ENCODE measurements around the gene ANKMY1. TPM values are rescaled to one million over a fixed set of nuclear protein-coding genes. Genes with fewer than 3 reads are reported as not detected.

ANKMY1 gene
- total RNA-seq, 1 donor from 2014 or later: 5.6 TPM

DNA sequence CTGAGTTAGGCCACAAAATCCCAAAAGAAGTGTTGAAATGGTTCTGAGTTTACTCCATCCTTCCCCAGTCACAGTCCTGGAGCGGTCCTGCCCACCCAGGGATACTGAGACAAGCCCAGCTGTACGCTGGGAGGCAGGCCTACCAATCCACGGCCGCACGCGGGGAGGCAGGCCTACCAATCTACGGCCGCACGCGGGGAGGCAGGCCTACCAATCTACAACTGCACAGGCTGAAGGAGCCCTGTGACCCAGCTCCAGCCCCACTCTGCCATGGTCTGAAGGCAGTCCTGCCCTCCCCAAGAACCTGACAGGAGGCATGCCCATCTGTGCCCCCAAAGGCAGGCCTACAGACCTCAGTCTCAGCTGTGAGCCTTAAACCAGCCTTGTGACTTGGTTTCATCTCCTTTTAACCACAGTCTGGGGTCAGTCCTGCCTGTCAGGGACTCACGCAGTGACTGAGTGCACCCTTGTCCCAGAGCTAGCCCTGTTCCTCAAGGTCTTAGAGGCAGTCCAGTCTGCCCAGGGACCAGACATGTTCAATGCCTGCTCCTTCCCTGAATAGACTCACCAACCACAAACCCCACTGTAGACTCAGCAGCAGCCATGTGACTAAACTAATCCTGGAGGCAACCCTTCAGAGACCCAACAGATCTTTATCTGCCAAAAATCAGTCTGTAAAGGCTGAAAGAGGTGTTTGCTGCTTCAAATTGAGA lies 85.6 kb downstream of the ANKMY1 start:
- ATAC-seq (ENCODE audit: poor library complexity) (no peak), DNase-seq (no peak)
- intact Hi-C loops (cut with DNase I): no loop called here

- intact Hi-C loops (cut with DNase I): no loop called here
- no peak for DNase-seq
- no peak for ATAC-seq (ENCODE audit: poor library complexity)
These were observed 88.0 kb downstream of the ANKMY1 start for GRCh38 chr2:240469740-240470139.

- ATAC-seq (ENCODE audit: poor library complexity) (no peak), DNase-seq (no peak)
- intact Hi-C loops (cut with DNase I): no loop called here
These were observed 88.5 kb downstream of the ANKMY1 start for GRCh38 chr2:240469239-240469636.

GRCh38 chr2:240468303-240469238 lies 89.2 kb downstream of the ANKMY1 start:
- intact Hi-C loops (cut with DNase I): no loop called here
- DNase-seq: peak; percentile 33
- ATAC-seq (ENCODE audit: poor library complexity): peak; percentile 5

- intact Hi-C loops (cut with DNase I): no loop called here
- no peak for ATAC-seq (ENCODE audit: poor library complexity)
- peak; percentile 34 for DNase-seq
These were observed 90.0 kb downstream of the ANKMY1 start for GRCh38 chr2:240467659-240468302.

DNA sequence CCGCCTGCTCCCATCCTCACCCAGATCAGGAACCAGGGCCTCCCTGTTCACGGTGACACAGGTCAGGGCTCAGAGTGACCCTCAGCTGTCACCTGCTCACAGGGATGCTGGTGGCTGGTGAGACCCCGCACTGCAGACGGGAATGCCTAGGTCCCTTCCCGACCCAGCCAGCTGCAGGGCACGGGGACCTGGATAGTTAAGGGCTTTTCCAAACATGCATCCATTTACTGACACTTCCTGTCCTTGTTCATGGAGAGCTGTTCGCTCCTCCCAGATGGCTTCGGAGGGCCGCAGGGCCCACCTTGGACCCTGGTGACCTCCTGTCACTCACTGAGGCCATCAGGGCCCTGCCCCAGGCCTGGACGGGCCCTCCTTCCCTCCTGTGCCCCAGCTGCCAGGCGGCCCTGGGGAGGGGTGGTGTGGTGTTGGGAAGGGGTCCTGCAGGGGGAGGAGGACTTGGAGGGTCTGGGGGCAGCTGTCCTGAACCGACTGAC lies 90.6 kb downstream of the ANKMY1 start:
- intact Hi-C loops (cut with DNase I): no loop called here
- ATAC-seq (ENCODE audit: poor library complexity): no peak
- no peak for DNase-seq

DNA sequence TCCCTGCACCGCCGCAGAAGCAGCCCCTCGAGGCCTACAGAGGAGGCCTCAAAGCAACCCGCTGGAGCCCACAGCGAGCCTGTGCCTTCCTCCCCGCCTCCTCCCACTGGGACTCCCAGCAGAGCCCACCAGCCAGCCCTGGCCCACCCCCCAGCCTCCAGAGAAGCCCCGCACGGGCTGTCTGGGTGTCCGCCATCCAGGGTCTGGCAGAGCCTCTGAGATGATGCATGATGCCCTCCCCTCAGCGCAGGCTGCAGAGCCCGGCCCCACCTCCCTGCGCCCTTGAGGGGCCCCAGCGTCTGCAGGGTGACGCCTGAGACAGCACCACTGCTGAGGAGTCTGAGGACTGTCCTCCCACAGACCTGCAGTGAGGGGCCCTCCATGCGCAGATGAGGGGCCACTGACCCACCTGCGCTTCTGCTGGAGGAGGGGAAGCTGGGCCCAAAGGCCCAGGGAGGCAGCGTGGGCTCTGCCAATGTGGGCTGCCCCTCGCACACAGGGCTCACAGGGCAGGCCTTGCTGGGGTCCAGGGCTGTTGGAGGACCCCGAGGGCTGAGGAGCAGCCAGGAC lies 91.1 kb downstream of the ANKMY1 start:
- ATAC-seq (ENCODE audit: poor library complexity) (peak; percentile 3), DNase-seq (peak; percentile 34)
- intact Hi-C loops (cut with DNase I): no loop called here

DNA sequence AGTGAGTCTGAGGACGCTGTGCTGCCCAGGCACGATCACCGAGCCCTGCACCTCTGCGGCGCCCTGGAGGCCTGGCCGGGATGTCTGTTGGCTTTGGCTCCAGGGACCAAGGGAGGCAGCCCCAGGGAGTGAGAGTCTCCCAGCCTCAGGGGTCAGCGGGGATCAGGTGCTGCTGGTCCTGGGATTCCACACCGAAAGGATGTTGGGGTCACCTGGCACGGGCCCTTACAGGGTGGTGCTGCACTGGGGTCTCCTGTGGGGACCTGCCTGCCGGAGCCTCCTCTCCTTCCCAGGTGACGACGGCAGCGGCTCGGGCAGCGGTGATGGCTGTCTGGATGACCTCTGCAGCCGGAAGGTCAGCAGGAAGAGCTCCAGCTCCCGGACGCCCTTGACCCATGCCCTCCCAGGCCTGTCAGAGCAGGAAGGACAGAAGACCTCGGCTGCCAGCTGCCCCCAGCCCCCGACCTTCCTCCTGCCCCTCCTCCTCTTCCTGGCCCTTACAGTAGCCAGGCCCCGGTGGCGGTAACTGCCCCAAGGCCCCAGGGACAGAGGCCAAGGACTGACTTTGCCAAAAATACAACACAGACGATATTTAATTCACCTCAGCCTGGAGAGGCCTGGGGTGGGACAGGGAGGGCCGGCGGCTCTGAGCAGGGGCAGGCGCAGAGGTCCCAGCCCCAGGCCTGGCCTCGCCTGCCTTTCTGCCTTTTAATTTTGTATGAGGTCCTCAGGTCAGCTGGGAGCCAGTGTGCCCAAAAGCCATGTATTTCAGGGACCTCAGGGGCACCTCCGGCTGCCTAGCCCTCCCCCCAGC lies 91.8 kb downstream of the ANKMY1 start:
- intact Hi-C loops (cut with DNase I): no loop called here
- DNase-seq (peak; percentile 35), ATAC-seq (ENCODE audit: poor library complexity) (peak; percentile 45)

DNA sequence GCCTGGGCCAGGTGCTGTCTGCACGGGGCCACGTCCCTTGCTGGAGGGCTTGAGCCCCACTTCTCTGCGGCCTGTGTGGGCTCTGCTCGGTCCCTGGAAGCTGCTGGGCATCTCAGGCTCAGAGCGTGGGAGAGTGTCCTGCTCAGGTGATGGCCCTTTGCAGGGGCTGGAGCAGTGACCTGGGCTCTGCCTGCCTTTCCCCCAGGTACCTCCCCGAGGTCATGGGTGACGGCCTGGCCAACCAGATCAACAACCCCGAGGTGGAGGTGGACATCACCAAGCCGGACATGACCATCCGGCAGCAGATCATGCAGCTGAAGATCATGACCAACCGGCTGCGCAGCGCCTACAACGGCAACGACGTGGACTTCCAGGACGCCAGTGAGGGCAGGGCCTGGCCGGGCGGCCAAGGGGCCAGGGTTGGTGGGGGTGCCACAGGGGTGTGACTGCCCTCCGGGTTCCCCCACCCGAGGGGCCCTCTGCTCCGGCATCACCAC lies 92.5 kb downstream of the ANKMY1 start:
- ATAC-seq (ENCODE audit: poor library complexity) (no peak), DNase-seq (peak; percentile 28)
- intact Hi-C loops (cut with DNase I): no loop called here

GRCh38 chr2:240464514-240465241 lies 93.1 kb downstream of the ANKMY1 start:
- no peak for DNase-seq
- ATAC-seq (ENCODE audit: poor library complexity): no peak
- intact Hi-C loops (cut with DNase I): no loop called here

DNA sequence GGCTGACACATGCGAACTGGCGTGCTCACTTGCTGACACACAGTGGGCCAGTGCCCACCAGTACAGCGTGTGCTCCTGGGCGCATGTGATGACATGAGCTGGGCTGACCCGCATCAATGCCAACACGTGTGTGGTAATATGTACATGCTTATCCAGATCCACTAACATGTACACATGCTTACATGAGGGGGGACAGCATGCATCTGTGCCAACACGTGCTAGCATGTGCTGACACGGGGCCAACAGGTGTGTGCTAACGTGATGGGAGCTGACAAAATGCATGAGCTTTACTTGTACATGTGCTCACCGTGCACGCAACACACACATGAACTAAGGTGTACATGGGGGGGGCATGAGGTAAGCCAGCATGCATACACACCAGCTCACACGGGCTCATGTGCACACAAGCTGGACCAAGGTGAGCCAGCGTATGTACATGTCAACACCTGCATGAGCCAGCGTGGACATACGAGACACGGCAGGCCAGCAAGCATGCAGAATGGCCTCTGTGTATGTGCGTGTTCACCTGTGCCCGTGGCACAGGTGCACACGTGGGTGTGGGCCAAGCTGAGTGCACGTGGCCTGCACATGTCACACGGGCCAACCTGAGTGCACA lies 93.8 kb downstream of the ANKMY1 start:
- DNase-seq (peak; percentile 32), ATAC-seq (ENCODE audit: poor library complexity) (no peak)
- intact Hi-C loops (cut with DNase I): no loop called here

DNA sequence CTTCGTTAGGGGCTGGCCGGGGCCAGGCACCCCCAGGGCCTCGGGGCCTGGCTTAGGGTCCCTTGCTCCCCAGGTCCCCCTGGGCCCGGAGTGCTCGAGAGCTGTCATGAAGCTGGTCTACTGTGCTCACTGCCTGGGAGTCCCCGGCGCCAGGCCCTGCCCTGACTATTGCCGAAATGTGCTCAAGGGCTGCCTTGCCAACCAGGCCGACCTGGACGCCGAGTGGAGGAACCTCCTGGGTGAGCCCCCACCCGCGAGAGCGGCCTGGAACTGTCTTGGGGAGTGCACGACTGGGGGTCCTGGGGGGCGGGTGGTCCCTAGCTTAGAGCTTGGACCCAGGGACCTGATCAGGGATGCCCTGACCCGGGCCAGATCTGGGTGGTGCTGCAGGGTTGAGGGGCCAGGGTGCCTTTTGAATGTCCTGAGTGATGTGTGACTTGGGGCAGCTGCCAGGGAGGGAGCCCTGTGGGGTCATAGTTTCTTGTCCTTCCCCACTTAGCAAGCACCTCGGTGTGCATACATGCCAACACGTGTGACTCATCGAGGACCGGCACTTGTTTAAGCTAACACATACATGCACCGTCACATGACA lies 94.4 kb downstream of the ANKMY1 start:
- ATAC-seq (ENCODE audit: poor library complexity) (no peak), DNase-seq (peak; percentile 29)
- intact Hi-C loops (cut with DNase I): no loop called here

GRCh38 chr2:240462707-240463273 lies 95.0 kb downstream of the ANKMY1 start:
- DNase-seq (peak; percentile 28), ATAC-seq (ENCODE audit: poor library complexity) (no peak)
- intact Hi-C loops (cut with DNase I): no loop called here

DNA sequence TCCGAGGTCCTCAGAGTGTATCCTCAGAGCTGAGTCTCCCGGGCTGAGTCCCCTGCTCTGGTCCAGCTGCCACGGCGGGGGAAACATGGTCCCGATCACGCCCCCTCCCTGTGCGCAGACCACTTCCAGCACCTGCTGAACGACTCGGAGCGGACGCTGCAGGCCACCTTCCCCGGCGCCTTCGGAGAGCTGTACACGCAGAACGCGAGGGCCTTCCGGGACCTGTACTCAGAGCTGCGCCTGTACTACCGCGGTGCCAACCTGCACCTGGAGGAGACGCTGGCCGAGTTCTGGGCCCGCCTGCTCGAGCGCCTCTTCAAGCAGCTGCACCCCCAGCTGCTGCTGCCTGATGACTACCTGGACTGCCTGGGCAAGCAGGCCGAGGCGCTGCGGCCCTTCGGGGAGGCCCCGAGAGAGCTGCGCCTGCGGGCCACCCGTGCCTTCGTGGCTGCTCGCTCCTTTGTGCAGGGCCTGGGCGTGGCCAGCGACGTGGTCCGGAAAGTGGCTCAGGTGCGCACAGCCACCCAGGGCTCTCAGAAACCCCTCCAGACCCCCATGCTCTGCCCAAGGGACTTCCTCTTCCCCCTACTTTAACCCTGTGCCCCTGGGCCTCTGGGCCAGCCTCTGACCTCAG lies 95.6 kb downstream of the ANKMY1 start:
- ATAC-seq (ENCODE audit: poor library complexity): no peak
- peak; percentile 39 for DNase-seq
- intact Hi-C loops (cut with DNase I): no loop called here

GRCh38 chr2:240461471-240462072 lies 96.2 kb downstream of the ANKMY1 start:
- DNase-seq (peak; percentile 29), ATAC-seq (ENCODE audit: poor library complexity) (no peak)
- intact Hi-C loops (cut with DNase I): no loop called here

Measured in Right ventricle myocardium superior (tissue), 1 donor.